HepG2 (cell line): ENCODE results near the gene MYOM1.

Experiments
- AFF4 ChIP-seq: sonication (generic); formaldehyde crosslinking; IDR thresholded peaks from 2 replicates; pipeline ENCODE4 v1.4.0; 2020; ENCODE audit warnings: missing genetic modification reagents
- GABPA ChIP-seq, 2 experiments: IDR thresholded peaks; 2 replicates each; pipeline ENCODE4 v1.6.1; 2011 to 2016; ENCODE audit warnings: low read depth in 2 of 2, low read length in 1 of 2, missing biosample characterization in 1 of 2, missing genetic modification characterization in 1 of 2
- HCFC1 ChIP-seq: fragments of 150-350 bp; IDR thresholded peaks from 2 replicates; pipeline ENCODE4 v1.6.1; 2014; ENCODE audit warnings: low read depth, low read length
- IKZF4 ChIP-seq: sonication (generic); formaldehyde crosslinking; IDR thresholded peaks from 2 replicates; pipeline ENCODE4 v1.5.1; 2020; ENCODE audit warnings: borderline replicate concordance, mild to moderate bottlenecking, low read depth, missing genetic modification reagents; ENCODE audit errors: not compliant biosample characterization
- MIER2 ChIP-seq: IDR thresholded peaks from 2 replicates; pipeline ENCODE4 v1.6.1; 2016; ENCODE audit warnings: missing biosample characterization, missing genetic modification reagents
- POLR2A ChIP-seq, 2 experiments: IDR thresholded peaks; 2 replicates each; pipeline ENCODE4 v1.6.1; 2011; ENCODE audit warnings: low read depth in 2 of 2, low read length in 2 of 2, mild to moderate bottlenecking in 1 of 2, moderate library complexity in 1 of 2; ENCODE audit not compliant: insufficient read depth in 1 of 2
- RFX5 ChIP-seq: IDR thresholded peaks from 2 replicates; pipeline ENCODE4 v1.6.1; 2011; ENCODE audit warnings: low read depth, low read length, improper control_type of control experiment
- SMAD3 ChIP-seq: sonication (generic); formaldehyde crosslinking; IDR thresholded peaks from 2 replicates; pipeline ENCODE4 v1.4.0; 2020; ENCODE audit warnings: missing genetic modification reagents
- ZNF143 ChIP-seq: sonication (generic); formaldehyde crosslinking; IDR thresholded peaks from 2 replicates; pipeline ENCODE4 v1.4.0; 2020; ENCODE audit warnings: missing genetic modification reagents
- ZNF292 ChIP-seq: sonication (generic); formaldehyde crosslinking; IDR thresholded peaks from 2 replicates; pipeline ENCODE4 v1.8.1; 2022; ENCODE audit warnings: mild to moderate bottlenecking, low read depth, missing genetic modification reagents, borderline replicate concordance
- ZNF749 ChIP-seq: sonication (generic); formaldehyde crosslinking; IDR thresholded peaks from 2 replicates; pipeline ENCODE4 v1.8.0; 2022; ENCODE audit warnings: mild to moderate bottlenecking, missing genetic modification reagents, moderate library complexity, borderline replicate concordance
- TF ChIP-seq, protein P1 (sequence below): sonication (generic); formaldehyde crosslinking; IDR thresholded peaks from 2 replicates; pipeline ENCODE4 v1.5.0; 2020; ENCODE audit warnings: mild to moderate bottlenecking, missing genetic modification reagents, moderate library complexity
- TF ChIP-seq, protein P2 (sequence below): sonication (generic); formaldehyde crosslinking; IDR thresholded peaks from 2 replicates; pipeline ENCODE4 v1.4.0; 2020; ENCODE audit warnings: mild to moderate bottlenecking, missing genetic modification reagents

GRCh38 chr18:3074087-3074486, 145.7 kb downstream of the MYOM1 start:
- TF ChIP-seq, protein P1, sequence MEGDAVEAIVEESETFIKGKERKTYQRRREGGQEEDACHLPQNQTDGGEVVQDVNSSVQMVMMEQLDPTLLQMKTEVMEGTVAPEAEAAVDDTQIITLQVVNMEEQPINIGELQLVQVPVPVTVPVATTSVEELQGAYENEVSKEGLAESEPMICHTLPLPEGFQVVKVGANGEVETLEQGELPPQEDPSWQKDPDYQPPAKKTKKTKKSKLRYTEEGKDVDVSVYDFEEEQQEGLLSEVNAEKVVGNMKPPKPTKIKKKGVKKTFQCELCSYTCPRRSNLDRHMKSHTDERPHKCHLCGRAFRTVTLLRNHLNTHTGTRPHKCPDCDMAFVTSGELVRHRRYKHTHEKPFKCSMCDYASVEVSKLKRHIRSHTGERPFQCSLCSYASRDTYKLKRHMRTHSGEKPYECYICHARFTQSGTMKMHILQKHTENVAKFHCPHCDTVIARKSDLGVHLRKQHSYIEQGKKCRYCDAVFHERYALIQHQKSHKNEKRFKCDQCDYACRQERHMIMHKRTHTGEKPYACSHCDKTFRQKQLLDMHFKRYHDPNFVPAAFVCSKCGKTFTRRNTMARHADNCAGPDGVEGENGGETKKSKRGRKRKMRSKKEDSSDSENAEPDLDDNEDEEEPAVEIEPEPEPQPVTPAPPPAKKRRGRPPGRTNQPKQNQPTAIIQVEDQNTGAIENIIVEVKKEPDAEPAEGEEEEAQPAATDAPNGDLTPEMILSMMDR = no peak
- TF ChIP-seq SMAD3 (no peak), RFX5 (no peak), AFF4 (CRISPR knock-in tag) (no peak), ZNF292 (peak; percentile 68; the same call in 1 of the 2 replicates), HCFC1 (no peak), ZNF143 (CRISPR knock-in tag) (no peak), MIER2 (no peak), GABPA (IDR thresholded peaks at IDR 0.05; ENCODE audit: low read depth, low read length) (no peak), GABPA (CRISPR knock-in tag; IDR thresholded peaks at IDR 0.05; ENCODE audit: low read depth) (peak; percentile 38; the same call in 1 of the 2 replicates), POLR2A (IDR thresholded peaks at IDR 0.05; ENCODE audit: insufficient read depth in 1 of 2, low read depth in 2 of 2, low read length in 2 of 2) (no peak), IKZF4 (CRISPR knock-in tag) (no peak), ZNF749 (CRISPR knock-in tag) (no peak)
- TF ChIP-seq, protein P2, sequence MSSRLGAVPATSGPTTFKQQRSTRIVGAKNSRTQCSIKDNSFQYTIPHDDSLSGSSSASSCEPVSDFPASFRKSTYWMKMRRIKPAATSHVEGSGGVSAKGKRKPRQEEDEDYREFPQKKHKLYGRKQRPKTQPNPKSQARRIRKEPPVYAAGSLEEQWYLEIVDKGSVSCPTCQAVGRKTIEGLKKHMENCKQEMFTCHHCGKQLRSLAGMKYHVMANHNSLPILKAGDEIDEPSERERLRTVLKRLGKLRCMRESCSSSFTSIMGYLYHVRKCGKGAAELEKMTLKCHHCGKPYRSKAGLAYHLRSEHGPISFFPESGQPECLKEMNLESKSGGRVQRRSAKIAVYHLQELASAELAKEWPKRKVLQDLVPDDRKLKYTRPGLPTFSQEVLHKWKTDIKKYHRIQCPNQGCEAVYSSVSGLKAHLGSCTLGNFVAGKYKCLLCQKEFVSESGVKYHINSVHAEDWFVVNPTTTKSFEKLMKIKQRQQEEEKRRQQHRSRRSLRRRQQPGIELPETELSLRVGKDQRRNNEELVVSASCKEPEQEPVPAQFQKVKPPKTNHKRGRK (CRISPR knock-in tag) = no peak
